NB4 (cell line): ENCODE results near the gene TCF4.

Source experiments
- CTCF ChIP-seq: IDR thresholded peaks from one replicate; pipeline ENCODE4 v1.5.1; 2012; ENCODE audit warnings: low read depth, low read length
- POLR2A ChIP-seq: IDR thresholded peaks from 2 replicates; pipeline ENCODE4 v1.6.1; 2011; ENCODE audit warnings: mild to moderate bottlenecking; ENCODE audit not compliant: insufficient read length; ENCODE audit errors: extremely low read depth

- TF ChIP-seq CTCF (no peak), POLR2A (no peak)
These were observed 373.0 kb downstream of the TCF4 start for GRCh38 chr18:55214969-55215368.
